Vagina (tissue), 2 donors: Measurements from ENCODE around the gene AK4. TPM values are rescaled to one million over a fixed set of nuclear protein-coding genes. Genes with fewer than 3 reads are reported as not detected.
A peak's percentile ranks its signal among the peaks of the same experiment; 100 is the strongest.

Experiments used
- DNase-seq, 2 donors: peaks; one replicate each; pipeline ENCODE4 v3.0.0-alpha.2; 2017; ENCODE audit errors: extremely low spot score in 2 of 2
- H3K27ac ChIP-seq: fragments of 200-600 bp; sonication (generic); one replicate; pipeline ENCODE4 v1.5.1; 2019
- H3K27me3 ChIP-seq: fragments of 200-600 bp; sonication (generic); one replicate; pipeline ENCODE4 v1.5.1; 2019
- H3K36me3 ChIP-seq, 2 donors: fragments of 200-600 bp; sonication (generic); one replicate each; pipeline ENCODE4 v1.5.1; 2017 to 2019
- H3K4me1 ChIP-seq: fragments of 200-600 bp; sonication (generic); one replicate; pipeline ENCODE4 v1.5.1; 2019
- H3K4me3 ChIP-seq, 2 donors: fragments of 200-600 bp; sonication (generic); 1 replicate in 1 of 2; 2 replicates in 1 of 2; pipeline ENCODE4 v1.5.1; 2016 to 2019
- H3K9me3 ChIP-seq: fragments of 200-600 bp; sonication (generic); one replicate; pipeline ENCODE4 v1.5.1; 2019
- CTCF ChIP-seq, 3 experiments: fragments of 450-650 bp in 2 of 3; fragments of 200-600 bp in 1 of 3; sonication (generic) in 1 of 3; IDR thresholded peaks; one replicate each; pipeline ENCODE4 v1.5.1; 2017 to 2019; ENCODE audit warnings: antibody characterized with exemption in 3 of 3, mild to moderate bottlenecking in 2 of 3, moderate library complexity in 2 of 3
- POLR2A ChIP-seq, 2 donors: fragments of 450-650 bp; IDR thresholded peaks; one replicate each; pipeline ENCODE4 v1.6.1; 2017; ENCODE audit warnings: antibody characterized with exemption in 2 of 2, mild to moderate bottlenecking in 2 of 2, moderate library complexity in 2 of 2
- POLR2AphosphoS5 ChIP-seq, 2 donors: sonication (generic); formaldehyde crosslinking; IDR thresholded peaks; one replicate each; pipeline ENCODE4 v1.9.0; 2017; ENCODE audit warnings: antibody characterized with exemption in 2 of 2, mild to moderate bottlenecking in 2 of 2, low read depth in 1 of 2; ENCODE audit not compliant: insufficient read depth in 1 of 2
- intact Hi-C: fragments of 100-400 bp; cut with DNase I; formaldehyde crosslinking; loops from one replicate; pipeline ENCODE4 v1.15.1; 2023
- total RNA-seq: library from RNA; depleted of rRNA; stranded (reverse); fragments of >200 nt; gene quantifications from one replicate; pipeline ENCODE4 v1.2.3, GENCODE V29; 2016

Gene AK4
- total RNA-seq, 1 donor from 2014 or later, result 22.1 TPM

- Histone ChIP-seq H3K4me3 (no peak overlapping the region), H3K4me1 (peaks cover 4% of the 10 kb centered on the region), H3K36me3 (no peaks in the 10 kb centered on the region), H3K9me3 (no peaks in the 10 kb centered on the region), H3K27ac (no peak overlapping the region), H3K27me3 (no peaks in the 10 kb centered on the region)
- no peak for TF ChIP-seq CTCF (IDR thresholded peaks at IDR 0.05)
- TF ChIP-seq POLR2AphosphoS5 (IDR thresholded peaks at IDR 0.05; ENCODE audit: insufficient read depth in 1 of 2, low read depth in 1 of 2), result no peak
- no peak for TF ChIP-seq POLR2A (IDR thresholded peaks at IDR 0.05)
- DNase-seq, result no peak
- intact Hi-C loops, result no loop called here
These were observed 95.5 kb downstream of the AK4 start for GRCh38 chr1:65243491-65243890.

- Histone ChIP-seq H3K27me3 (no peaks in the 10 kb centered on the region), H3K9me3 (no peaks in the 10 kb centered on the region), H3K4me3 (no peak overlapping the region), H3K27ac (no peak overlapping the region), H3K36me3 (no peaks in the 10 kb centered on the region), H3K4me1 (peaks cover 5% of the 10 kb centered on the region)
- intact Hi-C loops, result no loop called here
- TF ChIP-seq POLR2A (IDR thresholded peaks at IDR 0.05) (no peak), POLR2AphosphoS5 (IDR thresholded peaks at IDR 0.05; ENCODE audit: insufficient read depth in 1 of 2, low read depth in 1 of 2) (no peak), CTCF (IDR thresholded peaks at IDR 0.05) (no peak)
- DNase-seq, result no peak
These were observed 97.3 kb downstream of the AK4 start for GRCh38 chr1:65245295-65245694.

GRCh38 chr1:65247419-65248359 lies 99.7 kb downstream of the AK4 start:
- Histone ChIP-seq H3K4me1 (peaks cover 5% of the 10 kb centered on the region), H3K9me3 (no peaks in the 10 kb centered on the region), H3K27ac (no peak overlapping the region), H3K4me3 (no peak overlapping the region), H3K27me3 (no peaks in the 10 kb centered on the region), H3K36me3 (no peaks in the 10 kb centered on the region)
- TF ChIP-seq POLR2AphosphoS5 (IDR thresholded peaks at IDR 0.05; ENCODE audit: insufficient read depth in 1 of 2, low read depth in 1 of 2), result no peak
- no peak for TF ChIP-seq POLR2A (IDR thresholded peaks at IDR 0.05)
- no peak for TF ChIP-seq CTCF (IDR thresholded peaks at IDR 0.05)
- intact Hi-C loops, result no loop called here
- DNase-seq, result no peak

GRCh38 chr1:65250826-65251225 lies 102.8 kb downstream of the AK4 start:
- intact Hi-C loops, result no loop called here
- TF ChIP-seq POLR2A (IDR thresholded peaks at IDR 0.05) (no peak), POLR2AphosphoS5 (IDR thresholded peaks at IDR 0.05; ENCODE audit: insufficient read depth in 1 of 2, low read depth in 1 of 2) (no peak), CTCF (IDR thresholded peaks at IDR 0.05) (no peak)
- DNase-seq, result no peak
- Histone ChIP-seq H3K36me3 (no peaks in the 10 kb centered on the region), H3K4me3 (no peak overlapping the region), H3K27me3 (no peaks in the 10 kb centered on the region), H3K27ac (no peak overlapping the region), H3K4me1 (peaks cover 23% of the 10 kb centered on the region), H3K9me3 (no peaks in the 10 kb centered on the region)

- no peak for TF ChIP-seq POLR2A (IDR thresholded peaks at IDR 0.05)
- peaks cover 18% of the 10 kb centered on the region for H3K4me1 ChIP-seq
- peak overlapping the region; percentile 65 to 86 for H3K4me3 ChIP-seq
- intact Hi-C loops, result no loop called here
- no peaks in the 10 kb centered on the region for H3K9me3 ChIP-seq
- no peak for DNase-seq
- H3K27me3 ChIP-seq, result no peaks in the 10 kb centered on the region
- no peaks in the 10 kb centered on the region for H3K36me3 ChIP-seq
- H3K27ac ChIP-seq, result no peak overlapping the region
These were observed 105.9 kb downstream of the AK4 start for GRCh38 chr1:65253800-65254319.
